ENCODE data around the gene WBP4.

WBP4 gene

DNA sequence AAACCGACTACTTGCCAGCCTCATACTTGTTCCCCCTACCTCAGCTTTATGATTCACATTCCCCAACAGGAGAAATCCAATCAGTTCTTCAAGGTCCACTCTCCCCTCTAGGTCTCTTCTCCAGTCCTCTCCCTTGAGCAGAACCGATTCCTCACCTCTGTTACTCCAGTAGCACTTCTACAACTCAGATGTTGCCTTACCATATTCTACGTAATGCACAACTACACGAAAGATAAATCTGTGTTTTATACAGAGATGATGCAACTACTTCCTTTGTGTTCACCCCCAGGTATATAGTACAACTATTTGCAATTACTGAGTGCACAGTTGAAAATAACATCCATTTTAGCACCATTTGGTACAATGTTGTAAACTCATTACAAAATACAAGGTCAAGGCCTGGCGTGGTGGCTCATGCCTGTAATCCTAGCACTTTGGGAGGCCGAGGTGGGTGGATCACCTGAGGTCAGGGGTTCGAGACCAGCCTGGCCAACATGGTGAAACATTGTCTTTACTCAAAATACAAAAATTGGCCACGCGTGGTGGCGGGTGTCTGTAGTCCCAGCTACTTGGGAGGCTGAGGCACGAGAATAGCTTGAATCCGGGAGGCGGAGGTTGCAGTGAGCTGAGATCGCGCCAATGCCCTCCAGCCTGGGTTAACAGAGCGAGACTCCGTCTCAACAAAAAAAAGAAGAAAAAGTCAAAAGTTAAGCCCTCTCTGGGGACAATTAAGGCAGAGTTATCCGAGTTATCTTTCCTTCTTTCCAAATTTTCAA, 2.8 kb upstream of the WBP4 start:
- H3K27me3 ChIP-seq (ENCODE audit: insufficient read depth, poor library complexity, severe bottlenecking) = no peaks in the 10 kb centered on the region
- peak overlapping the region; percentile 91 for H3K4me3 ChIP-seq (replicated peaks; ENCODE audit: insufficient read depth, low read length)
- peak overlapping the region; percentile 93 for H3K27ac ChIP-seq (replicated peaks)
- TF ChIP-seq, protein P1, sequence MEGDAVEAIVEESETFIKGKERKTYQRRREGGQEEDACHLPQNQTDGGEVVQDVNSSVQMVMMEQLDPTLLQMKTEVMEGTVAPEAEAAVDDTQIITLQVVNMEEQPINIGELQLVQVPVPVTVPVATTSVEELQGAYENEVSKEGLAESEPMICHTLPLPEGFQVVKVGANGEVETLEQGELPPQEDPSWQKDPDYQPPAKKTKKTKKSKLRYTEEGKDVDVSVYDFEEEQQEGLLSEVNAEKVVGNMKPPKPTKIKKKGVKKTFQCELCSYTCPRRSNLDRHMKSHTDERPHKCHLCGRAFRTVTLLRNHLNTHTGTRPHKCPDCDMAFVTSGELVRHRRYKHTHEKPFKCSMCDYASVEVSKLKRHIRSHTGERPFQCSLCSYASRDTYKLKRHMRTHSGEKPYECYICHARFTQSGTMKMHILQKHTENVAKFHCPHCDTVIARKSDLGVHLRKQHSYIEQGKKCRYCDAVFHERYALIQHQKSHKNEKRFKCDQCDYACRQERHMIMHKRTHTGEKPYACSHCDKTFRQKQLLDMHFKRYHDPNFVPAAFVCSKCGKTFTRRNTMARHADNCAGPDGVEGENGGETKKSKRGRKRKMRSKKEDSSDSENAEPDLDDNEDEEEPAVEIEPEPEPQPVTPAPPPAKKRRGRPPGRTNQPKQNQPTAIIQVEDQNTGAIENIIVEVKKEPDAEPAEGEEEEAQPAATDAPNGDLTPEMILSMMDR (IDR thresholded peaks at IDR 0.05; ENCODE audit: insufficient read depth, low read length) = no peak
- TF ChIP-seq SPI1 (IDR thresholded peaks at IDR 0.05; ENCODE audit: borderline replicate concordance, low read depth) (no peak), POLR2AphosphoS5 (IDR thresholded peaks at IDR 0.05; ENCODE audit: low read depth) (no peak), GABPA (IDR thresholded peaks at IDR 0.05; ENCODE audit: low read depth) (no peak)
- TF ChIP-seq, protein P2, sequence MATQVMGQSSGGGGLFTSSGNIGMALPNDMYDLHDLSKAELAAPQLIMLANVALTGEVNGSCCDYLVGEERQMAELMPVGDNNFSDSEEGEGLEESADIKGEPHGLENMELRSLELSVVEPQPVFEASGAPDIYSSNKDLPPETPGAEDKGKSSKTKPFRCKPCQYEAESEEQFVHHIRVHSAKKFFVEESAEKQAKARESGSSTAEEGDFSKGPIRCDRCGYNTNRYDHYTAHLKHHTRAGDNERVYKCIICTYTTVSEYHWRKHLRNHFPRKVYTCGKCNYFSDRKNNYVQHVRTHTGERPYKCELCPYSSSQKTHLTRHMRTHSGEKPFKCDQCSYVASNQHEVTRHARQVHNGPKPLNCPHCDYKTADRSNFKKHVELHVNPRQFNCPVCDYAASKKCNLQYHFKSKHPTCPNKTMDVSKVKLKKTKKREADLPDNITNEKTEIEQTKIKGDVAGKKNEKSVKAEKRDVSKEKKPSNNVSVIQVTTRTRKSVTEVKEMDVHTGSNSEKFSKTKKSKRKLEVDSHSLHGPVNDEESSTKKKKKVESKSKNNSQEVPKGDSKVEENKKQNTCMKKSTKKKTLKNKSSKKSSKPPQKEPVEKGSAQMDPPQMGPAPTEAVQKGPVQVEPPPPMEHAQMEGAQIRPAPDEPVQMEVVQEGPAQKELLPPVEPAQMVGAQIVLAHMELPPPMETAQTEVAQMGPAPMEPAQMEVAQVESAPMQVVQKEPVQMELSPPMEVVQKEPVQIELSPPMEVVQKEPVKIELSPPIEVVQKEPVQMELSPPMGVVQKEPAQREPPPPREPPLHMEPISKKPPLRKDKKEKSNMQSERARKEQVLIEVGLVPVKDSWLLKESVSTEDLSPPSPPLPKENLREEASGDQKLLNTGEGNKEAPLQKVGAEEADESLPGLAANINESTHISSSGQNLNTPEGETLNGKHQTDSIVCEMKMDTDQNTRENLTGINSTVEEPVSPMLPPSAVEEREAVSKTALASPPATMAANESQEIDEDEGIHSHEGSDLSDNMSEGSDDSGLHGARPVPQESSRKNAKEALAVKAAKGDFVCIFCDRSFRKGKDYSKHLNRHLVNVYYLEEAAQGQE (IDR thresholded peaks at IDR 0.05; ENCODE audit: insufficient replicate concordance, low read depth) = no peak
- DNase-seq (ENCODE audit: low read depth in 1 of 2, low spot score in 1 of 2) = peak in 1 of 2 experiments; percentile 32

DNA sequence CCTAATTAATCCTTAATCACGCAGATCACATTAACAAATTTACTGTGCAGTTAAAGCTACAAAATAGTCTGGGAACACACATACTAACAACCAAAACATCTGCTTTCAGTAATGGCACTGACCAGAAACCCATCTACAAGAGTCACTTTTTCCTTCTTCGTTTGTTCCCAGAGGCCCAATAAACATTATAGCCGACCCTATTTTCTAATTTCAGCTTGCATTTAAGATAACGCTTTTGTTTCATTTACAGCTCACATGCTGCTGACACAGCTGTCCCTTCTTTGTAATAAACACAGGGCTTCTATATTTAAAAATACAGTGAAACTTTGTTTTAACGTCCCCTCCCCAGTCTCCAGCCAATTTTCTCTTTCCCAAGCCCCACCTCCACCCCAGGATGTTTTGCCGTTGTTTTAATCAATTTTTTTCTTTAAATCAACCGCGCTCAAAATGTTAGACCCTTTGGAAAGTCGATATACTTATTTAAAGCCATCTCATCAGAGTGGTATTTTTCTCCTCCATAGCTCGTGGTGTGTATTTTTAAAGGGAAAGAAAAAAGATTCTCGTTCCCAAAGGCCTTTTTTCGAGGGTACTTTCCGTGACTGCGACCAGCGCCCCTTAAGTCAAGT, 1.7 kb upstream of the WBP4 start:
- no peak for DNase-seq (ENCODE audit: low read depth in 1 of 2, low spot score in 1 of 2)
- H3K27me3 ChIP-seq (ENCODE audit: insufficient read depth, poor library complexity, severe bottlenecking) = no peaks in the 10 kb centered on the region

DNA sequence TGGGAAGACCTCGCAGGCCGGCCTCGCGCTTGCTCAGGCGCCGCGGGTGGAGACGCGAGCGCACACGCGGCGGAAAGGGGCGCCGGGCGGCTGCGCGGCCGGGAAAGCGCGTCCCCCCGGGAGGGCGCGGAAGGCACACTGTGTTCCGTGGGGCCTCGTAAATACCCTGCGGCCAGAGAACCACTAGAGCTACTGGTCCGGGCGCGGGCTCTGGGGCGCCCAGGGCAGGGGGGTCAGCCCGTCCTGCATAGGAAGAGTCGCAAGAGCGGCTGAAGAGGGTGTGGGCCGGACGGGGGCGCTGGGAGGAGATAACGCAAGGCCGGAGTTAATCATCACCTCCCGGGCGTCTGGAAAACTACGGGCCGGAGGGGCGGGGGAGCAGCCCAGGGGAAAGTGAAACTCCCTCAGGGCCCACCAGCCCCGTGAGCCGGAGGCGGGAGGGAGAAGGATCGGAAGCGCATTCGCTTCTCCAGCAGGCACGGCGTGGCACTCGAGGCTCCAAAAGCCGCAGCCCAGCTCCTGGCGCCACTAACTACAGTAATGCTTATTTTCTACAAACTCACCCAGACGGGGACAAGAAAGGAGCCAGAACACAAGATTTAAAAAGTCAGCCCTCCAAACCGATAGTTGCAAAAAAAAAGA, 1.1 kb upstream of the WBP4 start:
- TF ChIP-seq, protein P1 (IDR thresholded peaks at IDR 0.05; ENCODE audit: insufficient read depth, low read length) = no peak
- TF ChIP-seq SPI1 (IDR thresholded peaks at IDR 0.05; ENCODE audit: borderline replicate concordance, low read depth) (no peak), GABPA (IDR thresholded peaks at IDR 0.05; ENCODE audit: low read depth) (peak; percentile 20; the same call in 1 of the 2 replicates), POLR2AphosphoS5 (IDR thresholded peaks at IDR 0.05; ENCODE audit: low read depth) (peak; percentile 74)
- TF ChIP-seq, protein P2 (IDR thresholded peaks at IDR 0.05; ENCODE audit: insufficient replicate concordance, low read depth) = peak; percentile 34
- peak overlapping the region; percentile 93 for H3K27ac ChIP-seq (replicated peaks)
- H3K27me3 ChIP-seq (ENCODE audit: insufficient read depth, poor library complexity, severe bottlenecking) = no peaks in the 10 kb centered on the region
- DNase-seq (ENCODE audit: low read depth in 1 of 2, low spot score in 1 of 2) = peak; percentile 77 to 91
- peak overlapping the region; percentile 91 for H3K4me3 ChIP-seq (replicated peaks; ENCODE audit: insufficient read depth, low read length)

More for the DNA sequence above, 1.7 kb upstream of the WBP4 start:
- TF ChIP-seq, protein P1 (IDR thresholded peaks at IDR 0.05; ENCODE audit: insufficient read depth, low read length) = no peak
- no peak for TF ChIP-seq GABPA (IDR thresholded peaks at IDR 0.05; ENCODE audit: low read depth)
- TF ChIP-seq, protein P2 (IDR thresholded peaks at IDR 0.05; ENCODE audit: insufficient replicate concordance, low read depth) = no peak
- TF ChIP-seq SPI1 (IDR thresholded peaks at IDR 0.05; ENCODE audit: borderline replicate concordance, low read depth) = no peak
- TF ChIP-seq POLR2AphosphoS5 (IDR thresholded peaks at IDR 0.05; ENCODE audit: low read depth) = no peak
- Histone ChIP-seq H3K4me3 (replicated peaks; ENCODE audit: insufficient read depth, low read length) (peak overlapping the region; percentile 91), H3K27ac (replicated peaks) (peak overlapping the region; percentile 93)
